Brain microvascular endothelial cell (primary cell): ENCODE data around the gene LFNG.

Source experiments
- DNase-seq: peaks from one replicate; pipeline ENCODE4 v3.0.0-alpha.2; 2020
- H3K27ac ChIP-seq: fragments of 250-450 bp; sonication (Bioruptor Pico); 2 replicates; pipeline ENCODE4 v1.5.1; 2020; ENCODE audit warnings: mild to moderate bottlenecking, moderate library complexity
- H3K27me3 ChIP-seq: fragments of 250-450 bp; sonication (Bioruptor Pico); replicated peaks from 2 replicates; pipeline ENCODE4 v1.5.1; 2020; ENCODE audit warnings: mild to moderate bottlenecking
- H3K36me3 ChIP-seq: fragments of 250-450 bp; sonication (Bioruptor Pico); replicated peaks from 2 replicates; pipeline ENCODE4 v1.5.1; 2020; ENCODE audit warnings: mild to moderate bottlenecking
- H3K4me3 ChIP-seq: 2 replicates; pipeline ENCODE4 v1.5.1; 2011; ENCODE audit warnings: low read depth, mild to moderate bottlenecking, control low read depth, low read length, moderate library complexity
- CTCF ChIP-seq: IDR thresholded peaks from 2 replicates; pipeline ENCODE4 v1.5.1; 2011; ENCODE audit warnings: low read depth, mild to moderate bottlenecking, moderate library complexity, low read length, control low read depth, inconsistent platforms; ENCODE audit errors: missing control alignments
- in situ Hi-C: cut with HindIII; loops from 2 replicates; pipeline ENCODE4 v1.10.0; 2017; ENCODE audit warnings: low sequenced_read_pairs, low pct_ligation_motif_present

LFNG gene

GRCh38 chr7:2519119-2519930, at the start of gene LFNG:
TSS of gene LFNG (plus strand) at chr7:2519774. CDS start at chr7:2519862, 88 bp downstream.
- no peak for TF ChIP-seq CTCF
- DNase-seq = peak; percentile 71
- in situ Hi-C loops = no loop called here
- H3K4me3 ChIP-seq = peak within 1 kb of the TSS; percentile 65
- no peaks in the 10 kb centered on the region for H3K27me3 ChIP-seq
- no peak within 1 kb of the TSS for H3K27ac ChIP-seq
- H3K36me3 ChIP-seq = no peaks in the 10 kb centered on the region

- H3K36me3 ChIP-seq = no peaks in the 10 kb centered on the region
- in situ Hi-C loops = no loop called here
- no peak for DNase-seq
- no peak overlapping the region for H3K27ac ChIP-seq
- H3K4me3 ChIP-seq = no peak overlapping the region
- no peaks in the 10 kb centered on the region for H3K27me3 ChIP-seq
- no peak for TF ChIP-seq CTCF
These were observed 49.2 kb upstream of the LFNG start for GRCh38 chr7:2470204-2471021.

GRCh38 chr7:2471022-2471329, 48.6 kb upstream of the LFNG start:
- in situ Hi-C loops = no loop called here
- H3K4me3 ChIP-seq = no peak overlapping the region
- H3K36me3 ChIP-seq = no peaks in the 10 kb centered on the region
- no peak for TF ChIP-seq CTCF
- no peaks in the 10 kb centered on the region for H3K27me3 ChIP-seq
- peak; percentile 49 for DNase-seq
- no peak overlapping the region for H3K27ac ChIP-seq

- H3K4me3 ChIP-seq = no peak overlapping the region
- H3K36me3 ChIP-seq = no peaks in the 10 kb centered on the region
- DNase-seq = no peak
- no peak for TF ChIP-seq CTCF
- in situ Hi-C loops = no loop called here
- no peak overlapping the region for H3K27ac ChIP-seq
- no peaks in the 10 kb centered on the region for H3K27me3 ChIP-seq
These were observed 48.2 kb upstream of the LFNG start for GRCh38 chr7:2471396-2471795.

- TF ChIP-seq CTCF = no peak
- H3K36me3 ChIP-seq = no peaks in the 10 kb centered on the region
- H3K27ac ChIP-seq = no peak overlapping the region
- no peaks in the 10 kb centered on the region for H3K27me3 ChIP-seq
- no peak for DNase-seq
- in situ Hi-C loops = no loop called here
- no peak overlapping the region for H3K4me3 ChIP-seq
These were observed 46.8 kb upstream of the LFNG start for GRCh38 chr7:2472739-2473138.
